HEK293T (cell line): ENCODE data around the gene ZNF19.

Source experiments
- ARNT ChIP-seq: fragments of 450-650 bp; IDR thresholded peaks from 2 replicates; pipeline ENCODE4 v1.6.1; 2017; ENCODE audit warnings: mild to moderate bottlenecking
- BHLHE40 ChIP-seq: fragments of 450-650 bp; IDR thresholded peaks from 2 replicates; pipeline ENCODE4 v1.6.1; 2016; ENCODE audit warnings: mild to moderate bottlenecking, moderate library complexity, borderline replicate concordance
- ELF4 ChIP-seq: fragments of 450-650 bp; IDR thresholded peaks from 2 replicates; pipeline ENCODE4 v1.6.1; 2017; ENCODE audit warnings: antibody characterized with exemption
- FOXA1 ChIP-seq: fragments of 450-650 bp; IDR thresholded peaks from 2 replicates; pipeline ENCODE4 v1.6.1; 2016; ENCODE audit warnings: mild to moderate bottlenecking
- FOXK2 ChIP-seq: fragments of 450-650 bp; IDR thresholded peaks from 2 replicates; pipeline ENCODE4 v1.6.1; 2016; ENCODE audit warnings: mild to moderate bottlenecking
- FOXM1 ChIP-seq: fragments of 450-650 bp; IDR thresholded peaks from 2 replicates; pipeline ENCODE4 v1.6.1; 2017; ENCODE audit warnings: mild to moderate bottlenecking, borderline replicate concordance
- SP1 ChIP-seq: fragments of 450-650 bp; IDR thresholded peaks from 2 replicates; pipeline ENCODE4 v1.6.1; 2017
- SUZ12 ChIP-seq: fragments of 450-650 bp; IDR thresholded peaks from 2 replicates; pipeline ENCODE4 v1.6.1; 2016; ENCODE audit warnings: mild to moderate bottlenecking
- TF ChIP-seq, protein P1 (sequence below): fragments of 450-650 bp; IDR thresholded peaks from 2 replicates; pipeline ENCODE4 v1.6.1; 2016

- no peak for TF ChIP-seq FOXA1
- TF ChIP-seq BHLHE40, result no peak
- TF ChIP-seq FOXK2, result no peak
- TF ChIP-seq, protein P1, sequence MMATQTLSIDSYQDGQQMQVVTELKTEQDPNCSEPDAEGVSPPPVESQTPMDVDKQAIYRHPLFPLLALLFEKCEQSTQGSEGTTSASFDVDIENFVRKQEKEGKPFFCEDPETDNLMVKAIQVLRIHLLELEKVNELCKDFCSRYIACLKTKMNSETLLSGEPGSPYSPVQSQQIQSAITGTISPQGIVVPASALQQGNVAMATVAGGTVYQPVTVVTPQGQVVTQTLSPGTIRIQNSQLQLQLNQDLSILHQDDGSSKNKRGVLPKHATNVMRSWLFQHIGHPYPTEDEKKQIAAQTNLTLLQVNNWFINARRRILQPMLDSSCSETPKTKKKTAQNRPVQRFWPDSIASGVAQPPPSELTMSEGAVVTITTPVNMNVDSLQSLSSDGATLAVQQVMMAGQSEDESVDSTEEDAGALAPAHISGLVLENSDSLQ, result no peak
- no peak for TF ChIP-seq SP1
- no peak for TF ChIP-seq ELF4
- no peak for TF ChIP-seq ARNT
- TF ChIP-seq FOXM1, result no peak
- TF ChIP-seq SUZ12, result no peak
Measured at GRCh38 chr16:71428883-71429282, 60.2 kb downstream of the ZNF19 start.
